Activated CD4-positive, alpha-beta T cell treated with anti-CD3 and anti-CD28 coated beads, Interleukin-2, amount 50 U/mL, for 1 hour (primary cell): ENCODE measurements around the gene CAMK2B.

Experiments used
- DNase-seq: peaks from one replicate; pipeline ENCODE4 v3.0.0-alpha.2; 2020

CAMK2B gene

GRCh38 chr7:44225566-44226395 lies 99.6 kb downstream of the CAMK2B start:
- DNase-seq, result no peak

DNA sequence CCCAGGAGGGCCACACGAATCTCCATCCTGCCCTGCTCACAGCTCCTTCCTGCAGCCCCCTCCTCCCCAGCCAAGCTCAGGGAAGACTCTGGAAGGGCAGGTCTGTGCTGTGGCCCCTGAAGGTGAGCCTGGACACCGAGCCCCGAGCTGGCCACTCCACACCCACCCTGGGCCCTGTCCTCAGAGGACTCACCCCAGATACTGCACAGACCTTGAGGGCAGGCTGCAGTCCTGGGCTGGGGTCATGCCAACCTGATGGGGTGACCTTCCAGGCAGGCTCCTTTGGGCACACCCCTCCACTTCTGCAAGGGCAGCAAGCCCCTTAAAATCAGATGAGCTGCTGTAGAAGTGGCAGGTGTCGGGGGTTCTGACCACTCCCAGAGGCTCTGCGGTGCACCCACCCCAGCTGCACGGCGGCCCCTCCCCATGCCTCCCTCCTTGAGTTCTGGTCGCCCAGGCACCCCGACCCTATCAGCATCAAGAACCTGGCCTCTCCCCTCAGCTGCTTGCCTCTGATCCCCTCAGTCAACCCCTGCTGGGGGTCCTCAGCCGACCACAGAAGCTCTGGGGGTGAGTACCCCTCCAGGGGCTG lies 100.3 kb downstream of the CAMK2B start:
- DNase-seq, result no peak

- DNase-seq, result no peak
Measured at GRCh38 chr7:44224080-44224973, 101.1 kb downstream of the CAMK2B start.

- DNase-seq, result no peak
Measured at GRCh38 chr7:44223362-44224079, 101.9 kb downstream of the CAMK2B start.

- no peak for DNase-seq
Measured at GRCh38 chr7:44222776-44223261, 102.6 kb downstream of the CAMK2B start.

GRCh38 chr7:44222074-44222473 lies 103.3 kb downstream of the CAMK2B start:
- no peak for DNase-seq

GRCh38 chr7:44221231-44221791 lies 104.1 kb downstream of the CAMK2B start:
- DNase-seq, result no peak

- no peak for DNase-seq
Measured at GRCh38 chr7:44220358-44221112, 104.9 kb downstream of the CAMK2B start.

DNA sequence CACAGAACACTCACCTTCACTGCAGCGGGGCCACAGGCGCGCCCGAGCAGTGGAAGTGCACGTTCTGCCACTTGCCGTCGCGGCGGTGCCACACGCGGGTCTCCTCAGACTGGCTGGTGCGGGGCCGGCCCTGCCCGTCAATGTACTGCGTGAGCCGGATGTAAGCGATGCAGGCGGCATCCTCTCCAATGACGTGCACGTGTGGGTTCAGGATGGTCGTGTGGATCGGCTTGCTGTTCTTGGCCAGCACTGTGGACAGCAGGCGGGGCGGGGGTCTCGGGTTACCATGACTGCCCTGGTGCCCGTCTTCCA lies 105.4 kb downstream of the CAMK2B start:
- no peak for DNase-seq

GRCh38 chr7:44219371-44220045 lies 105.9 kb downstream of the CAMK2B start:
- DNase-seq, result no peak

GRCh38 chr7:44218418-44219201 lies 106.8 kb downstream of the CAMK2B start:
- no peak for DNase-seq

DNA sequence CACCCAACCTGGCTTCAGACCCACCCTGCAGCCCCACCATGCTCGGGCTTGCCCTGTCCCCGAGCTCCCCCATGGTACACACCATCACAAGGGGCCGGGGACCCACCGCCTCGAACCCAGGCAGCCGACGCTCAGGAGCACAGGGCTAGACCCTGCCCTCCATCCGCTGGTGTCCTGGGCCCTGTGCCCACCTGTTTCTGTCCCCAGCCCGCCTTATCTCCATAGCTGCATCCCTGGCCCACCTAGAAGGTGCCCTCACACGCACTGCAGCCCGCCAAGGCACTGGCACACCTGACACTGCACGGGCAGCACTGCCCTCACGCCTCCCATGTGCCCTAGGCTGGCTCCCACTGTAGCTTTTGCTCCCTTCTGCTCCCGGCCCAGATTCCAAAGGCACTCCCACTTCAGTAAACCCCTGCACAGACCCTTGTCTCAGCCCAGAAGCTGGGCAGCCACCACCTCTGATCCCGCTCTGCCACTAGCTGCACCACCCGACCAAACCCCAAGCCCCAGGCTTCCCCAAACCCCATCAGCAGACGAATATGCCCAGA lies 107.5 kb downstream of the CAMK2B start:
- no peak for DNase-seq

DNA sequence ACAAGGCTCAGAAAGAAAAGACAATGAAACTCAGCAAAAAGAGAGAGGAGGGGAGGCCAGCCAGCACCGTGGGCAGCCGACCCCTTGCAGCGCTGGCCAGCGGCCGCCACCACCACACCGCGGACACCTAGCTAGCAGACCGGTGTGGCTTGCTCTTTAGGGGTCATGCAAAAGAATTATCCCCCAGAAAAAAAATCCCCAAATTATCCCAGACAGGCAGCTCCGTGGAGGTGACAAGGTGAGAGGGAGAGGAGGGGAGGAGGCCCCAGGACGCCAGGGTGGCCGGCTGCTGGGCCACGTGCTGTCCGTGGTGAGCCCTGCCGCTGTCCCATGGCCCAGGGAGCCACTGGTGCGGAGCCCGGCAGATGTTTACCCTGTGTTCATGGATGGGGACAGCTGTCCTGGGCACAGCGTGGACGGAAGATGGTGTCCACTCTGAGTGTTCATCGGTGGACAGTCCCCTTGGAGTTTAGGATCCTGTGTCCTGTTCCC lies 108.1 kb downstream of the CAMK2B start:
- DNase-seq, result no peak

DNA sequence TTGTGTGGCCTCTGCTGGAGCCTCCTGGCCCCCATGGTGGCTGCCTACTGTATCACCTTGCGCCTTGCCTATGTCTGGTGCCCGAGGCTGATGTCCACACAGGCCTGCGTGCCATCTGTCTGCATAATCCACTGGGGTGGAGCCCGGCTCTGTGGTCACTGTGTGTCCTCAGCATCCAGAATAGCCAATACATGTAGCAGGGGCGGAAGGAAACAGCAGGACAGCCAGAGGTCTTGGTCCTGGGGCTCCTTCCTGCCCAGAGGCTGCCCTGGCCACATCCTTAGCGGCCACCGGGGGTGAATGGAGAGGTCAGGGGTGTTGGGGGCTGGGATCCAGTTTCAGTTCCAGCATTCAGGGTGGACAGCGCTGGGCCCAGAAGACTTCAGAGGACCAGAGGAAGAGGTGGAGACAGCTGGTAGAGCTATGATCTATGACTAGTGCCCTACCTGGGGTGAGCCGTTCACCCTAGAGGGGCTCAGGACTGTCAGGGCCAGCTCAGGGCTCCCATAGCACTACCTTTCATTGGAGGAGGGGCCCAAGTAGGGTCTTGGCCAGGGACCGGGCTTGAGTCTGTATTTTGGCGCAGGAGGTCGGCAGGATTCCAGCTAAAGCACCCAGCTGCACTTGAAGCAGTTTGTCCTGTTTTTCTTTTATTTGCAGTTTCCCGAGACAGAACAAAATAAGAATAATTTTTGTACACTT lies 108.7 kb downstream of the CAMK2B start:
- no peak for DNase-seq

DNA sequence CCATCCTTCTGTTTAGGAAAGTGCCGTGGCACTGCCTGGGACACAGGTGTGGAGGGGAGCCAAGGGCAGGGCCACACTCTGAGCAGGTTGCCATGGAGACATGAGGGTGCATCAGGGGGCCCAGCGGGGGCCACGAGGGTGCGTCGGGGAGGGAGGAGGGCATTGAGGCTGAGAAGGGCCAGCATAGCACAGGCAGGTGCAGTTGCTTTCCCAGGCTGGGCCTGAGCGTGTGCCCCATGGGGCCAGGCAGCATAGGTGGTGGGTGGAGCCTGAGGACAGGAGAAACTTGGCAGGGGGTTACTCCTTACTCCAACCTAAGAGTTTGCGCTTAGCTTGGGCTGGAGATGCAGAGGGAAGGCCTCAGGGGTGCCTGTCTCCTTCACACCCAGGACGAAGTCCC lies 109.4 kb downstream of the CAMK2B start:
- DNase-seq, result no peak

DNA sequence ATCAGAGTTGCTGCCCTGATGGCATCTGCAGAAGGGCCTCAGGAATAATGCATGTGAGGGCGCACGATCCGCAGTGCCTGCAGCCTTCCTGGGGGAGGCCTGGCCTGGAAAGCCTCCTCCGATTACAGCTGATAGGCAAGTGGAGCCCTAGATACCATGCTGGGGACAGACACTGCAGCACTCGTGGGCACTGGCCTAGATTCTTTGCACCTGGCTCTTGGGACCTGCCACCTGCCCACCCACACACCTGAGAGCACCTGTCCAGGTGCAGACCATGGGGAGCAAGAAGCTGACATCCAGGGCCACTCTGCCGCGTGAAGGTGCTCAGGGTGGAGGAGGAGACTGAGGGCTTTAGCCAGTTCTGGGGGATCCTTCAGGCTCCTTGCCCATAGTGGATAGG lies 109.9 kb downstream of the CAMK2B start:
- DNase-seq, result no peak

DNA sequence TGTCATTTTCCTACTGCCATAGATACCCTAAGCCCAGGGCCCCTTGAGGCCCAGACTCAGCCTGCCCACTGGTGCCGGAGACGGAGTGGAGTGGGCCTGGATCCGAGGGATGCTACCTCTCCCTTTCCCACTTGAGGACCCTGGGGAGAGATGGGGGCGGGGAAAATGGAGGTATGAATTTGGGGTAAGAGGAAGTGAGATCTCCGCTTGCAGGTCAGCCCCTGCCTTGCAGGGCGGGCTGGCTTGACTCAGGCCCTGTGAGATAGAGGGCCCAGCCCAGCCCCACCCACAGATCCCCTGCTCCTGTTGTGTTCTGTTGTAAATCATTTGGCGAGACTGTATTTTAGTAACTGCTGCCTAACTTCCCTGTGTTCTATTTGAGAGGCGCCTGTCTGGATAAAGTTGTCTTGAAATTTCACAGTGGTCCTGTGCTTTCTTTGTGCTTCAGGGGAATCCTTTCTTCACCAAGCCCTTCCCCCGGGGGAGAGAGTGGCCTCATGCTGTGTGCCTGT lies 111.5 kb downstream of the CAMK2B start:
- no peak for DNase-seq

DNA sequence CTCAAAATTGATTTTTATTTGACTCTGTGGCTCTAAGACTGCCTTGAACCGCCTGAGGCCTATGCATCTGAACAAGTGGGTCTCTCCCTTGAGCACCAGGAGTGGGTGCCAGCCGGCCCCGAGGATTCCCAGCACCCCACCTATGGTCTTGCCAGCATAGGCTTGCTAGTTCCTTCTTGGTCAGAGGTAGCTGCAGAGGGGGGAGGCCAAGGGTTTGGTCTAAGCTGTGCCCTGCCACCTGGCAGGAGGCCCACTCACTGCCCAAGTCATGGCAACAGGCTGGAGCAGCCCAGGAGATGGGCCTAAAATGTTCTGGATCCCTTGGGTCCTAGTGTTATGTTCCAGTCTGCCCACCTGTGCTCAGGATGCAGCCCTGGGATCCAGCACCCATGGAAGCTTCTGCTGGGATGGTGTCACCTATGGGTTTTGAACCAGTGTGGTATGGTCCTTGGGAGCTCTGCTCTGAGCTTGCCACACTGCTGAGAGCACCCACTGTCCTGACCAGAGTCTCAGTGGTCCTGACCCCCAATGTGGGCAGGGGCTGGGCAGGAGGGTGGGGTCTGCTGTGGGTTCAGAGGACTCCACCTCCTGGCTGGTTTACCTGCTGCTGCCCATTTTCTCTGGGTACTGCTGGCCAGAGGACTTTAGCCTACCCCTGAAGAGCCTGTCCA lies 112.1 kb downstream of the CAMK2B start:
- no peak for DNase-seq
